NCI-H446 treated with DMSO at 0.1 percent for 48 hours (cell line): ENCODE results near the gene ALOXE3.

Source experiments
- DNase-seq: peaks from one replicate; lab custom pipeline; 2025; lab: John Stamatoyannopoulos, UW

Gene ALOXE3

GRCh38 chr17:8047769-8048110 lies 70.6 kb downstream of the ALOXE3 start:
- DNase-seq = no peak

GRCh38 chr17:8046929-8047768 lies 71.2 kb downstream of the ALOXE3 start:
- no peak for DNase-seq

GRCh38 chr17:8046306-8046928 lies 71.9 kb downstream of the ALOXE3 start:
- no peak for DNase-seq
